GM19467 (cell line): ENCODE results near the gene TBC1D22A.
"Not testable (repeated sequence)": the region's sequence is repeated elsewhere in the genome, so short reads cannot be mapped to it uniquely, and the experiment has no call there.

Source experiments
- ATAC-seq: cut with Tn5 transposase; IDR thresholded peaks from one replicate; pipeline ENCODE4 v1.9.1; 2021; ENCODE audit warnings: mild to moderate bottlenecking, moderate library complexity; ENCODE audit not compliant: unreplicated experiment

Gene TBC1D22A

GRCh38 chr22:46810856-46811786 is 48.7 kb downstream of the TBC1D22A start:
- no peak for ATAC-seq

GRCh38 chr22:46812034-46812605 is 49.7 kb downstream of the TBC1D22A start:
- no peak for ATAC-seq

DNA sequence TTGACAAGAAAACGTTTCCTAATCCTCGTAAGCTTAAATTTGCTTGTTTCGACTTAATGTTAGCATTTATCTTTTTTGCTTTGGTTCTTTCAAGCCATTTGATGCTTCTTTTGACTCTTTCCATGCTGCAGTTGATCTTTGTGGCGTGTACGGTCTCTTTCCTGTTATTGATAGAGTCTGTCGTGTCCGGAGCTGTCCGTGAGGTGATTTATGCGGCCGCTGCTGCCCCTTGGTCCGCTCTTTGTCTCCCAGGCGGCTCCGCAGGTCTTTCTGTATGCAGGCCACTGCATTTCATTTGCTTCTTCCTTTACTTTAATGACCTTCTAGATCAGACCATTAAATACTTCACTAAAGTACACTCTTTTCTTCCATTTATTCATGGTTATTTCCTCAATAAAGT is 50.3 kb downstream of the TBC1D22A start:
- no peak for ATAC-seq

DNA sequence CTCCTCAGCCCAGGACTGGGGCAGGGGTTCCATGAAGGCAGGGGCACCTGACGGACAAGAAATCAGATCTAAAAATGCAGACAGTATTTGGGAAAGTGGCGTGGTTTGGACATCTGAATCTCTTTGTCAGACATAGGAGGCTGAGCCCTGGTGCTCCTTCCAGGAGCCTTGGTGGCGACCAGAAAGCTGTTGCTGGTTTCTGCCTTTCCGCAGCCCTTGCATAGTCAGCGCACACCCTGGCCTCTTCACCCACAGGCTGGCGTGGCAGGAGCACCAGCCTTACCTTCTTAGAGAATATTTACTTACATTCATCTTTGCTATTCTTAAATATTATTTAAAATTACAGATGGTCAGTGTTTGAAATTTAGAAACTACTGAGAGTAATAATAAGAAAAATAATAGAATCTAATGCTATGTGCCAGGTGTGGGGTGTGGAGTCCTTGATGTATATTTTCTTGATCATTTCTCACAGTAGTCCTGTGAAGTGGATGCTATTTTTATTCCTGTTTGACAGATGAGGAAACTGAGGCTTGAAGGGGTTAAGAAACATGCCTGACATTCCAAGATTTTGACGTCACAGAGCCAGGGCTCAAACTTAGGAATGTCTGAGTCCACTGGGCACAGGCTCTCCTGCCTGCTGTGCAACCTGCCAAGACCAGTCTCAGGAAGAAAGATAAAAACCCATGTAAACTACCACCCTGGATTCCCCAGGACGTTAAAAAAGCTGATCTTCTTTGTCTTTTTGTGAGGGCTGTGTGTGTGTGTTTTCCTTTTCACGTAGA is 51.6 kb downstream of the TBC1D22A start:
- ATAC-seq: no peak

DNA sequence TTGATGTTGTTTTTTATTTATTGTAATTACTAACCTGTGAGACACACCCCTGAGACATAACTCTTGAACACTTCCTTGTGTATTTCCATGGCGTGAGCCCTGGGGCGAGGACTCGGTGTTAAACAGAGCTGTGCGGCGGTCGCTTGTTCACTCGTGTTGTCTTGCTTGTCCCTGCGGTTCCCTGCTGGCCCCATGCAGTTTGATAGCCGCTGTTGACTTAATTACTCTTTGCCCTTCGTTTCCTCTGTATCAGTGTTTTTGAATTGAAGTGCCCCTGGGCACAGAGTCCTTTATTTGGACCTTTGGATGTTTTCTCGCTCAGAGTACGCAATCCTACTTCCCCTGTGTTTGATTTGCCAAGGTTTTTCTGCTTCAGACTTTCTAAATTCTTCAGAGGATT is 52.7 kb downstream of the TBC1D22A start:
- ATAC-seq: no peak

DNA sequence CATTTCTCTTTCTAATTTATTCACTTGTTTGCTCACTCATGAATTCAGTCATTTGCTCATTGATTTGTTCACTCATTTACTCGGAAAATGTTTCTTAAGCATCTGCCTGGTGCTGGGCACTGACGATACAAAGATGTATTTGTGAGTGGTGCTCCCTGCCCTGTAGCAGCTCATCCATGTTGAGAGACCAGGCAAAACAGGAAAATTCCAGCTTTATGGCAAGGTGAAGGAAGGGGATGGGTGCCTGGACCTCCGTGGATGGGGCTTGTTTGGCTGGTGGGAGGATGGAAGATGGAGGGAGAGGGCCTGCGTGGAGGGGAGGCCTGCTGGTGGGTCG is 53.1 kb downstream of the TBC1D22A start:
- ATAC-seq: no peak

DNA sequence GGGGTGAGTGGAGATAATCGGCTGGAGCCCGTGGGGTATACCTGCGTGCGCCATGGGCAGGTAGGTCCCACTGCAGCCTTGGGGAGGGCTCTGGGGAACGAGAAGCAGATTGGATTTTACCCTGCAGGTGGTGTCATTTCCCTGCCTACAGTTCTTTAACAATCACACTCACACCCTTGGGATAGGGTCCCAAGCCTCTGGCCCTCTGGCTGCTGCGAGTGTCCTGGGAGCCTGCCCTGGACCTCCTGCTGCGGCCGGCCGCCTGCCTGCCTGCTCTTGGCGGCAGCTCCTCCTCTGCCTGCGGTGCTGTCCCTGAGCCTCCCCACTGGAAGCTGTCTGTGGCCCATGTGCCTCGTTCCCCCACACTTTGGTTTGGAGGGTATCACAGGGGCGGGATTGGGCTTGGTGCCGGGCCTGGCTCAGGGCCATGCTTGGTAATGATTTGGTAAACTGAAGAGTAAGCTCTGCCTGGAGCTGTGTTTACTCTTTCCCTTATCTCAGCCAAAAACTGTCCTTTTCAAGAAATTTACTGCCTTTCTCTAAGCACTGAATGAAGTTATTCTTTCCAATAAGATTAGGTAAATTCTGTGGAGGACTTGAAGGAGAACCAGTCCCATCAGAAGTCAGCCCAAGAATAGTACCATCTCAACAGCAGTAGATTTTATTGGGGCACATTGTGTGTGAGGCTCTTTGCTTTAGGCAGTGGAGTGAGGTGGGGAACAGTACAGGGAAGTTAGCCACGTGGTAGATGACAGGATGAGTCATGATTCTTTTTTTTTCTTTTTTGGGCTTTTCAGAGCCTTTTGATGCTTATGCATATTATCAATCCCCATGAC is 53.7 kb downstream of the TBC1D22A start:
- no peak for ATAC-seq

- not testable (repeated sequence) for ATAC-seq
Measured at GRCh38 chr22:46817390-46817789, 54.9 kb downstream of the TBC1D22A start.

GRCh38 chr22:46823248-46823647 is 60.8 kb downstream of the TBC1D22A start:
- ATAC-seq: no peak

DNA sequence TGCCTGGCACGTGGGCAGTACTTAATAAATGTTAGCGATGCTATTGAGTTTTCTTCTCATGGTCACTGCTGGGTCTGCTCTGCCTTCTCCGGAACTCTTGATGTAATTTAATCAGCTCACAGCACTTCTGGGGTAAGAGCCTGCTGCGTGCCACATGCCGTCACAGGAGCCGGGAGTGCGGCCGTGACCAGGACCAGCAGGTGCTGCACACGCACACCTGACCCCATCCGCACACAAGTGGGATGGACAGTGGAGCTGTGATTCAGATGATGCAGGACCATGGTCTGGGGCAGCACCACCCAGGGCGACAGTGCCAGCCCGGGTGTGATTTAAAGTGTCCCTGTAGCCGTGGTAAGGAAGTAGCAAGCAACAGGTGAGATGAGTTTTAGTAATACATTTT is 61.2 kb downstream of the TBC1D22A start:
- no peak for ATAC-seq

- no peak for ATAC-seq
Measured at GRCh38 chr22:46824344-46824909, 62.0 kb downstream of the TBC1D22A start.

DNA sequence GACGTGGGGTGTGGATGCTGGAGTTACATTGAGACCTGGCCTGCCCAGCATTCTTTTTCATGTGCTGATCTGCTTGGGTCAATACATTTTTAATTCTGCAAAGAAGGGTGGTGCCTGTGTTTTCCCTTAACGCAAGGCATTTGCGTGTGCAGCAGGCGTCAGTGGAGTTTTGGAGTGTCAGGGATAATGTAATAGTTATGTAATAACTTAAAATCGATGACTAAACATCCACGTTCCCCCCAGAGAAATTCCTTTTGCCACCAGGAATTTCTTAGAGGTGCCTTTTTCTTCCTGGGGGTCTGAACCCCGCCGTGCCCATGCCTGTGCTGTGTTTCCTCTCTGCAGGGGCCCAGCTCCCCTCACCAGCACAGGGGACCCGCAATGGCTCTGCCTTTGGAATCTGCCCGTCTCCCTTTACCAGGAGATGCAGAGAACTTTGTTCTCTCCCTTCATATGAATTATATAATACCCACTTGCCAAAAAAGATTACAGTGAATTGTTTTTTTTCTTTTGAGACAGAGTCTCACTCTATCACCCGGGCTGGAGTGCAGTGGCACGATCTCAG is 62.6 kb downstream of the TBC1D22A start:
- no peak for ATAC-seq

DNA sequence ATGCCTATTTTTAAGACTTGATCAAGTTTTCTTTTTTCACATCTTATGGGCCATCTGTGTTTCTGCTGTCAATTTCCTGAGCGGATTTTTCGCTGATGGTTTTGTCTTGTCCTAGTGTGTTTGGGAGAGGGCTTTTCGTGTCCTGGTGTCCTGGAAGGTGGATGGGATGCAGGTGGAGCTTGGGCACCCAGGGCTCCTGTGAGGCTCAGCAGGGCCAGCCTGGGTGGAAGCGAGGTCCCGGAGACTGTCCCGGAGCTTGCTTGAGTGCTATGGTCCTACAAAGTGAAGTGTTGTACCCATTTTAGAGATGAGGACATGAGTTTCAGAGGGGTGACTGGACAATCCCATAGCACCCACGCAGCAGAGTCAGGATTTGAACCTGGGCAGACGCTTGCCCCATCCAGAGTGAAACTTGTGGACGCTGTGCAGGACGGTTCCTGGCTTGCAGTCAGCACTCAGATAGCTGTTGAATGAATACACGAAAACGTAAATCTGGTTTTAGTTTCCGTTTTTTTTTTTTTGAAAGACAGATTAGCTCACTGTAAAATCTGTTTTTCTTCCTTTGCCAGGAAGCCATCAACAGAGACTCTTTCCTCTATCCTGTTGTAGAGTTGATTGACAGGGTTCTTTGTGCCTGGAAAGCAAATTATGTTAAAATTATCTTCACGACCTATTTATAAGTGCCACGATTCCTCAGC is 64.1 kb downstream of the TBC1D22A start:
- ATAC-seq: no peak

DNA sequence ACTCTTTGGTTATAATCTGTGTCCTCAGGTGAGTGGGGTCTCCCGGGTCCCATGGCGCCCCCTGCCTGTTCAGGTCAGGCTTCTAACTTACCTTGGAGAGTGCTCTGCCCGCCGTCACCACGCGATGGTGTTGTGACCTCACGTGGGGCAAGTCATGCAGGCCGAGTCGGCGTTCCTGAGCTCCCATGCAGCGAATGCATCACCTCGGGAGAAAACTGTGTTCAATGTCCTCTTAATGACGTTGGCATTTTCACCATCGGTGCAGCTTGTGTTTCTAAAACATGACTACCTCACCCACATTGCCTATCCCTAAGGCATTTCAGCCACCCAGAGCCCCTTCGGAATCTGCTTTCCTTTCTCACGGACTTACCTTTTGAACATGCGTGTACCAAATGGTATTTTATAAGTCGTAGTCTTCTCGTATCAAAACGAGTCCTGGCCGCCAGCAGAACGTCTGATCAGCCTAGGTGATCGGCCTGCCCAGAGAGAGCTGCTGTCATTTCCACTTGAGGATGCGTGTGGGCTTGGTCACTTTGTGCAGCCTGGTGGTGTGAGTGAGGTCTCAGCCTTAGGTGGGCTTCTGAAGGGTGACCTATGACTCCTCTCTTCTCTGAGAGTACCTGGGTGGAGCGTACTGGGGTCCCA is 64.8 kb downstream of the TBC1D22A start:
- no peak for ATAC-seq

GRCh38 chr22:46827781-46828180 is 65.3 kb downstream of the TBC1D22A start:
- ATAC-seq: no peak

GRCh38 chr22:46828323-46828900 is 66.0 kb downstream of the TBC1D22A start:
- ATAC-seq: no peak

GRCh38 chr22:46829117-46829891 is 66.9 kb downstream of the TBC1D22A start:
- ATAC-seq: no peak
